NCI-H345 (cell line): ENCODE measurements around the gene UBL5.

Experiments
- DNase-seq: peaks from one replicate; lab custom pipeline; 2025; lab: John Stamatoyannopoulos, UW

UBL5 gene

DNA sequence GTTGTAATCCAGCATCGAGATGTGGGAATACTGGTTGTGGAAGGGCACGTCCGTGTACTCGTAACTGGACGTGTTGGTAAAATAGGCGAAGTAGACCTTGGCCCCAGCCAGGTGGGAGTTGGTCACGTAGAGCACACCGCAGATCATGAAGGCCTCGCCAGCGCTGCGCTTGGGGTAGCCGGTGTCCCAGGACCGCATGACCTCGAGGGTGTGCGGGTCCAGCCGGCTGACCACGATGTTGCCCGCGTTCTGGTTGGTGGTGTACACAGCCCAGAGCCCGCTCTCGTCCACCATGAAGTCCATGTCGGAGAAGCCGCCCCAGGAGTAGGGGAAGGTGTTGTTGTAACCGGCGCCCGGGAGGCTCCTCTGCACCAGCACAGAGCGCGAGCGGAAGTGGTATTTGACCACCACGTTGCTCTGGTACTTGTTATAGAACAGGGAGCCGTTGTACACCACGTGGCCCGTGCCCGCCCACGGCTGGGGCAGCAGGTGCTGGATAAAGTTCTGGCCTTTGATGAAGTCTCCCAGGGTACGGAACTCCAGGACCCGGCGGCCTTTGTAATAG lies 26.6 kb downstream of the UBL5 start:
- DNase-seq, result no peak

GRCh38 chr19:9856609-9857008 lies 28.9 kb downstream of the UBL5 start:
- DNase-seq, result no peak

DNA sequence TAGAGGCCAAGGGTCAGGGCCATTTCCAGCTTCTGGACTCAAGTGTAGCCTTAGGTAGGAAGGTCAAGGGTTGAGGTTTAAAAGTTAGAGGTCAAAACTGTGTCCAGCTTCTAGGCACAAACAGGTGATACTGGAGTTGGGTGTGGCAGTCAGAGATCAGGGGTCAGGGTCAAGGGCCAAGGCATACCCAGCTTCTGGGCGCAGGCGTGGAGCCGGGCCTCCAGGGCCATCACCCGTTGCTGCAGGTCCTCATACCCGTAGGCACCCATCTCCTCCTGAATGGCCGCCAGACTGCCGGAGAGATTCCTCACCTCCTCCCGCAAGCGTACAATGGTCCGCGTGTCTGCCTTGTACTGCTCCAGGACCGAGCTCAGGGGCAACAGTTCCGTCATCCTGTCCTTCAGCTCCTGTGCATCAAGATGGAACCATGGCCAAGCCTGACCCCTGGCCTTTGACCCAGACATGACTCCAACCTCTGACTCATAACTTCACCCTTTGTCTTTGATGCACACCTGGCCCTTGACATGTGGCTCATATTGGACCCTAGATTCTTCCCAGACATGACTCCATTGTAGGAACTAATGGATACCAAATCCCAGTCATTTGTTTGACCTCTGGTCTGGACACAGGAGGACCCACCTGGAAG lies 29.5 kb downstream of the UBL5 start:
- no peak for DNase-seq

- DNase-seq, result no peak
Observed at GRCh38 chr19:9857920-9858746, 30.4 kb downstream of the UBL5 start.

DNA sequence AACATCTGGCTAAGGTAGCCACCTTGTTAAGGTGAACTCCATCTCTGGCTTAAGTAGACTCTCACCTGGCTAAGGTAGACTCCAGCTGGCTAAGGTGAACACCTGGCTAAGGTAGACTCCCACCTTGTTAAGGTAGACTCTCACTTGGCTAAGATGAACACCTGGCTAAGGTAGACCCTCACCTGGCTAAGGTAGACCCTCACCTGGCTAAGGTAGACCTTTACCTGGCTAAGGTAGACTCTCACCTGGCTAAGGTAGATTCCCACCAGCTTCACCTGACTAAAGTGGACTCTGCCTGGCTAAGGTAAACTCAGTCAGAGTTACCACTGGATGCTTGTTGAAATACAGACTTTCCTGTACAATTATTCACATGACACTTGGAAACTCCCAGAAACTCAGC lies 31.0 kb downstream of the UBL5 start:
- no peak for DNase-seq

DNA sequence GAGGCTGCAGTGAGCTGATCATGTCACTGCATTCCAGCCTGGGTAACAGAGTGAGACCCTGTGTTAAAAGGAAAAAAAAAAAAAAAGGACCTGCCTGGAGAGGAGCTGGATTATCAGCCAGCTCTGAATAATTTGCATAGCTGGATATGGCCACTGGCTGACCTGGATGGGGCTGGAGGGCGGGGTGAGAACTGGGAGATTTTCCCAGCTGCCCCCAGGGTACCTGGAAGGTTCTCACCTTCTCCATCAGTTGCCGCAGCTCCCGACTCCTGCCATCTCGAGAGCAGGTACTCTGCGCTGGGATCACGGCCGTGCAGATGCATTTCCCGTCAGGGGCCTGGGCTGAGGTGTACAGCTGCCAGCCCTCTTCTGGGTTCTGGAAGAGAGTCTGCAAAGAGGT lies 32.7 kb downstream of the UBL5 start:
- no peak for DNase-seq

DNA sequence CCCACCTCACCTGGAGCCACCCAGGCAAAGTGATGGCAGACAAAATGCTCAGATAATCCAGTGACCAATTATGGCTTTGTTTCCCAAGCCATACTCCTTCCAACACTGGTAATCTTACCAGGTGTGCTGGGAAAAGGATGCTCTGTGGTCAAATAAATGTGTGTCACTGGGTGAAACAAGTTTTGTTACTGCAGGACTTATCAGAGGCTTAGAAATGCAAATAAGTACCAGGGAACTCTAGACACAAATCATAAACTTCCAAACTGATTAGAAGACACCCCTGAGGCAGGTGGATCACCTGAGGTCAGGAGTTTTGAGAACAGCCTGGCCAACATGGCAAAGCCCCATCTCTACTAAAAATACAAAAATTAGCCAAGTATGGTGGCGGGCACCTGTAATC lies 33.8 kb downstream of the UBL5 start:
- DNase-seq, result no peak

- no peak for DNase-seq
Observed at GRCh38 chr19:9862938-9863337, 35.2 kb downstream of the UBL5 start.

GRCh38 chr19:9863759-9864158 lies 36.0 kb downstream of the UBL5 start:
- DNase-seq, result no peak

GRCh38 chr19:9865732-9866501 lies 38.2 kb downstream of the UBL5 start:
- no peak for DNase-seq

GRCh38 chr19:9868983-9869617 lies 41.4 kb downstream of the UBL5 start:
- DNase-seq, result no peak

DNA sequence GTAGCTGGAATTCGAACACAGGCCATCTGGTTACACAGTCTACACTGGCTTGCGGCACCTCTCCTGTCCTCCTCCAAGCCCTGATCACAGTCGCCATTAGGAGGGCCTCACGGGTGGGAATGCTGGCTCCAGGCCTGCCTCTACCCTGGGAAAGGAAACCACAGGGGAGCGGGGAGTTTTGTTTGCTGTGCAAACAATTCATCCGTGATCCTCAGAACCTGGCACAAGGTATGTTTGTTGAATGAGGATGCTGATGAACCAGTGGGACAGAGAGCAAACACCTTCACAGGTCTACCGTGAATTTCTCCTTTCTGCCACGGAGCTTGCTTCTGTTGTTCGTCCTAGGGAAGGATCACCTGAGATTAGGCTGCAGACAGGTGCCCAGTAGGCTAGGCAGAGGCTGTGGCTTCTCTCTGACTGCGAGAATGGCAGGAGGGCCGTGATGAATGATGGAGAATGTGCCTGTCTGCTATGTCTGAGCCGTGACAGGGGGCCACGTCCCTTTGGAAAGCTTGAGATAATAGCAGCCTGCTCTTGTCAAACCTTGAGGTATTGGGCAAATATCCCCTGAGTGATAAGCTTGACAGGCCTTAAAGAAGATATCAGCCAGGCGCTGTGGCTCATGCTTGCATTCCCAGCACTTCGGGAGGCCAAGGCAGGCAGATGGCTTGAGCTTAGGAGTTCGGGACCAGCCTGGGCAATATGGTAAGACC lies 44.1 kb downstream of the UBL5 start:
- DNase-seq, result peak; percentile 91

GRCh38 chr19:9872618-9873242 lies 45.0 kb downstream of the UBL5 start:
- DNase-seq, result no peak

GRCh38 chr19:9875031-9875627 lies 47.4 kb downstream of the UBL5 start:
- DNase-seq, result no peak

DNA sequence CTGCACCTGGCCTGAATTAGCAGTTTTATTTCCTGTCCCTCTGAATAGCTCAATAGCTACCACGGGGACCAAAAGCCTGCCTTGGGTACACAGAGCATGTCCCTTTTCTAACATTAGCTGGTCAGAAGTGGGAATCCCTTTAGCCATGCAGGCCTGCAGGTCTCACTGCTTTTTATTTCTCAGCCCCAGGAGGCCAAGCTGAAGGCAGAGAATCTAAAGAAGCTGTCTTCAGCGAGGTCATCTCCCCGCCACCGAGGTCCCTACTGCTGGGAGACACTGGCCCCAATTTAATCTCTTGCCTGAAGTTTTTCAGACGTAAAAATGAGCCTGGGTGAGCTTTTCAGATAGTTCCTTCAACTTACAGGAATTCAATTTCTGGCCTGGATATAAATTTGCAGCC lies 48.1 kb downstream of the UBL5 start:
- DNase-seq, result no peak

DNA sequence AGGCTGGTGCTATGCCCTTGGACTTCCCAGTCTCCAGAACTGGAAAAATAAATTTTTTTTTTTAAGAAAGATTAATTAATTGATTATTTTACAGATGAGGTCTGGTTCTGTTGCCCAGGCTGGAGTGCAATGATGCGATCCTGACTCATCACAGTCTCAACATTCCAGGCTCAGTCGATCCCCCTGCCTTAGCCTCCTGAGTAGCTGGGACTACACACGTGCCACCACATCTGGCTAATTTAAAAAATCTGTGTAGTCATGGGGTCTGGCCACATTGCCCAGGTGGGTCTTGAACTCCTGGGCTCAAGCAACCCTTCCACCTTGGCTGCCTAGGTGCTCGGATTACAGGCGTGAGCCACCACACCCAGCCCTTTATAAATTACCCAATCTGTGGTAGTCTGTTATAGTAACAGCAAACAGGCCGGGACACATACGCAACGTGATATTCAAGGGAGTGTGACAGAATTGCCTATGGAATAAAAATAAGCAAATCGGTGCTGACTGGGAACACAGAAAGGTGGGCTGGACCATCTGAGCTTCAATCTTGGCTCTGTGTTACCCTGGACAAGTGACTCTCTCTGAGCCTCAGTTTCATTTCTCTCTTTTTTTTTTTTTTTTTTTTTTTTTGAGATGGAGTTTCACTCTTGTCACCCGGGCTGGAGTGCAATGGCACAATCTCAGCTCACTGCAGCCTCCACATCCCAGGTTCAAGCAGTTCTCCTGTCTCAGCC lies 50.2 kb downstream of the UBL5 start:
- no peak for DNase-seq

DNA sequence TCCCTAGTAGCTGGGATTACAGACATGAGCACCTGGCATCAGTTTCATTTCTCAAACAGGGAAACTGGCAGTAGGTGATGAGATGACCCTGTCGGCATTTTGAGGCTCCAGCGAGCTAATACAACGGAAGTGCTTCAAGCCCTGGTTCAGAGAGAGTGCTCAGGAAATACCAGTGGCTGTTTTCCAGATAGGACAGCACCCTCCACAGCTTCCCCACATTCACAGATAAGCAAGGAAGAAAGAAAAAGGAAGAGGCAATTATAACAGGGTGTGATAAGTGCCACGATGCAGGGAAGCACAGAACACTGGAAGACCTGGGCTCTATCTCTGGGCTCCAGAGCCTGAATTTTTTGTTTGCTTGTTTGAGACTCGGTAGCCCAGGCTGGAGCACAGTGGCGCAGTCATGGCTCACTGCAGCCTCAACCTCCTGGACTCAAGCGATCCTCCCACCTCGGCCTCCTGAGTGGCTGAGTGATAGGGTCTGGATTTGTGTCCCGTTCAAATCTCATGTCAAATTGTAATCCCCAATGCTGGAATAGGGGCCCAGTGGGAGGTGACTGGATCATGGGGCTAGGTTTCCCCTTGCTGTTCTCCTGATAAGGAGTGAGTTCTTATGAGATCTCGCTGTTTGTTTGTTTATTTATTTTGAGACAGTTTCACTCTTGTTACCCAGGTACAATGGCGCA lies 50.9 kb downstream of the UBL5 start:
- no peak for DNase-seq
